GM19372 (cell line): ENCODE measurements around the gene LTBP1.
"Not testable (repeated sequence)": the region's sequence is repeated elsewhere in the genome, so short reads cannot be mapped to it uniquely, and the experiment has no call there.

Source experiments
- ATAC-seq: cut with Tn5 transposase; IDR thresholded peaks from one replicate; pipeline ENCODE4 v1.9.1; 2021; ENCODE audit warnings: mild to moderate bottlenecking, low read depth, moderate library complexity; ENCODE audit not compliant: unreplicated experiment

Gene LTBP1

DNA sequence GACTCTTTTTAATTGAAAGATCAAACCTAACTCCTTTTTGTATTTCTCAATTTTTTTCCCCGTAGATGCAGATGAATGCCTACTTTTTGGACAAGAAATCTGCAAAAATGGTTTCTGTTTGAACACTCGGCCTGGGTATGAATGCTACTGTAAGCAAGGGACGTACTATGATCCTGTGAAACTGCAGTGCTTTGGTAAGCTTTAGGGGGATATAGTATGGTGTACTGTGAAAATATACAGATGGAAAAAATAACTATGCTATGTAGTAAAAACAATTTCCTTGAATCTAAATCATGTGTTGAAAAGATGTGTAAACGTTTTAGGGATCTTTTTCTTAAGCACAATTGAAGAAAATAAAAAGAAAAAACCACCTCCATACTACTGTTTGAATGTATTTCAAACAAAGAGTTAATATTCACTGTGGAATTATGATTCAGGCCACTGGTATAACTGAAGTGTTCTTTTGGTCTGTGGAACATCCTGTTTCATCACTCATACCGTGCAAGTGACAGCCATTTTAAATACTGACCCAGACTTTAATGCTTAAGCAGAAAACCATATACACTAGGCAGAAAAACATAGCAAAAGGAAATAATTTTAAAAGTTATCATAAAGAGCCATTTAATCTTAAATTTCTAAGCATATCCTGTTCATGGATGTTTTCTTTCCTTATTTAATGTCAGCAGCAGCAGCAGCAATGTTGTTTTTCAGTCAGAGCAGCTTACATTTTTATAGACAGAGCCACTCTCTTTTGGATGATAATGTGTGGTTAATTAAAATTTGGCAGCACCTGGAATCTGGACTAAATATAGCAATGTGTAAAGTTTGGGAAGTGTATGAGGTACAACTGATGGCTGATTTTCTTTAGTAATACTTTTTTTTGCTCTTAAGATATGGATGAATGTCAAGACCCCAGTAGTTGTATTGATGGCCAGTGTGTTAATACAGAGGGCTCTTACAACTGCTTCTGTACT lies 416.9 kb downstream of the LTBP1 start:
- no peak for ATAC-seq

DNA sequence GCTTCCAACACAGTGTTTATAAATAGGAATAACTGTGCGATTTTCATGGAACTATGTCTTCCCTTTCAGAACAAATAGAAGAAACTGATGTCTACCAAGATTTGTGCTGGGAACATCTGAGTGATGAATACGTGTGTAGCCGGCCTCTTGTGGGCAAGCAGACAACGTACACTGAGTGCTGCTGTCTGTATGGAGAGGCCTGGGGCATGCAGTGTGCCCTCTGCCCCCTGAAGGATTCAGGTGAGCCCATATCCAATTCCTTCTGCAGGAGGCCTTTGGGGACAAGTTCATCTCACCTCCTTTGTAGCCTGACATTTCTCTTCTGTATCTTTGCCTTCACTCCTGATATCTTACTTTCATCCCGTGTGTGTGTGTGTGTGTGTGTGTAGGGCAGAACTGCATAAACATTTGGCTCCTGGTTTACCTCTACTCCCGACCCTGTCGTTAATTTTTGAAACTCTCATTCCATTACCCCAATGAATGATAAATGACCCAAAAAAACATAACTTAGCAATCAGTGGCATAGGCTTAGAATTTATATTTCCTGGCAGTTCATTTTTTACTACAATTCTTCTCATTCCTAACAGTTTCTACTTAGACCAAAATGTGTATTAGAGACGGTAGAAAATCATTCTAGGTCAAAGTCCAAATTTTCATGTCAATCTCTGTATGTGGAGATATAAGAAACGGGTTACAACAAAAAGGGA lies 418.7 kb downstream of the LTBP1 start:
- ATAC-seq: no peak

DNA sequence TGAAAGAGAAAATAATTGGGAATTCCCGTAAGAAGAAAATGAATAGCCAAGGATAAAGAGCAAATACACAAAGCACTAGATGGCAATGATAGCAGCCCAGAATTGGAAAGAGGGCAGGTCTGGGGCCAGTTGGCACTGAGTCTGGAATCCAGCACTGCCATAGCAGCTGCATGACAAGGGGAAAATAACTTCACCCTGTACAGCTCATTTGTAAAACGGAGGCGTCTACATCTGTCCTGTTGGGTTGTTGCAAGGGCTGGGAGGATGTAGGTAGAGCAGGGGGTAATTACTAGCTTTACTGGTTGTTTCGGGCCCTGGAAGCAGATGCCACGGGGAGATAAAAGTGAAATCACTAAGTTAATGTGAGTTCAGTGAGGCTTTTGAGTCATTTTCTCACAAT lies 419.7 kb downstream of the LTBP1 start:
- ATAC-seq: no peak

DNA sequence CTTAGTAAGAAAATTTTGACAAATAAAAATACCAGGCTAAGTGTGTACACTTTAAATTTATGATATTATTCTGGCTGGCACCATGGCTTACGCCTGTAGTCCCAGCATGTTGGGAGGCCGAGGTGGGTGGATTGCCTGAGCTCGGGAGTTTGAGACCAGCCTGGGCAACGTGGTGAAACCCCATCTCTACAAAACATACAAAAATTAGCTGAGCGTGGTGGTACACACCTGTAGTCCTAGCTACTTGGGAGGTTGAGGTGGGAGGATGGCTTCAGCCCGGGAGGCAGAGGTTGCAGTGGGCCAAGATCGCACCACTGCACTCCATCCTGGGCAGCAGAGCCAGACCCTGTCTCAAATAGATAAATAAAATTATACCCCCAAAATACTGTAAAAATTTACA lies 421.8 kb downstream of the LTBP1 start:
- not testable (repeated sequence) for ATAC-seq

DNA sequence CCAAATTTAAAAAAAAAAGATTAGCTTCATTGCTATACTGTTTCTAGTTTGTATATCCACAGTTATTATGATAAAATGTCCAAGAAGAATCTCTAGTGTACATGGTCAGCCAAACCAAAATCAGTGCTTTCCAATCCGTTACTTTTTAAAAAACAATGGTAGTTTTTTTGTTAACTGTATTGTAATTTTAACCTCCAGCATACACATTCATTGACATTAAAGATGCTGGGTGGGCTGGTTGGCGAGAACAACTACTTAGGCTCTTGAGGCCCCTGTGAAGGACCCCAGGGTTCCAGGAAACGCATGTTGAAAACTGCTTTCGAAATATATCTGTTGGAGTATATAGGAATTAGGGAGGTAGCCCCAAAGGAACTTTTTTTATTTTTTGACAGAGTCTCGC lies 422.4 kb downstream of the LTBP1 start:
- ATAC-seq: no peak

DNA sequence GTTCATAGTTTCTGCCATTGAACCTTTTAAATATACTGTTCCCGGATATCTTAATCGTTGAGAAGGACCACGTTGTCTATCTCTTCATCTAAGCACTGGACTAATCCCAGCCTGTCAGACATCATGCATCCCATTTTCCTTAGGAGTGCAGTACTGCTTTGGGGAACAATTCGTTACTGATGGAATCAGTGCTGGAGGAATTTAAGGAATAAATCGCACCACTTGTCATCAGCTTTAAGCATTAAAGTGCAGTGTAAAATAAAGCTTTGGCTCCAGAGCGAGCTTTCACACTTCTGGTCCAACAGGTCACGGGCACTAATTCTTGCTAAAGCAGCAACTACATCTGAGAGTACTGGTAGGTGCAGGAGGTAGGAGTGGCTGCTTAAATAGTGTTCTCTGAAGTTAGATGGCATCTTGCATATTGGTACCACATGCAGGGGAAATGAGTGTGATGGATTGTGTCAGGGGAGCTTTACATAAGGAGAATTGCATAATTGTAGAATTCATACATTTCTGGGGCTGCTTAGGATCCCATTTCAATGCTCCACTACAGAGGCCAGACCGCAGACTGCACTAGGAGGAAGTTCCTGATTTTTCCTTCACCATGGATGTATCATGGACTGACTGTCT lies 424.0 kb downstream of the LTBP1 start:
- no peak for ATAC-seq

DNA sequence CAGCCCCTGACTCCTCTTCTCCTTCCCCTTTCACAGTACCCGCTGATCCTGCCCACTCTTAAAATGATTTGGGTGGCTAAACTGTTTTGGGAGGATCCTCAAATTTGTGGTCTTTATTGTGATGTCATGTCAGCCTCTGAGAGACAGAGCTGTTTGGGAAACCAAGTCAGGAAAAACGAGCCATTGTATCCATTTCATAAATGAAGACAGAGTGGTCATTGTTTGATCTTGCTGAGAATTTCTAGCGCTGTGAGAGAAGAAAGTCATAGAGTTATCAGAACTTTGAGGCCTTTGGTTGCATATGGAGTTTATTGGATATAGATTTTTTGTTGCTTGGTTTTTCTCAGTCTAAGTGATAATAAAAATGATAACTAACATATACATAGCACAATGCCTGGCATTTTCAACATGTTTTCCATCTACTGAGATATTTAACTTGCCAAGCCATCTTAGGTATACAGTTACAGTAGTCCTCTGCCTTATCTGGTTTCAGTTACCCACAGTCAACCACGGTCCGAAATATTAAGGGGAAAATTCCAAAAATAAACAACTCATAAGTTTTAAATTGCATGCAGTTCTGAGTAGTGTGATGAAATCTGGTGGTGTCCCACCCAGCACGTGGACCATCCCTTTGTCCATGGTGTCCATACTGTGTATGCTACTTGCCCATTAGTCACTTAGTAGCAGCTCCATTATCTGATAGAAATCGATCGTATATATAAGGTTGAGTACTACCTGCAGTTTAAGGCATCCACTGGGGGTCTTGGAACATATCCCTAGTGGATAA lies 424.7 kb downstream of the LTBP1 start:
- no peak for ATAC-seq

DNA sequence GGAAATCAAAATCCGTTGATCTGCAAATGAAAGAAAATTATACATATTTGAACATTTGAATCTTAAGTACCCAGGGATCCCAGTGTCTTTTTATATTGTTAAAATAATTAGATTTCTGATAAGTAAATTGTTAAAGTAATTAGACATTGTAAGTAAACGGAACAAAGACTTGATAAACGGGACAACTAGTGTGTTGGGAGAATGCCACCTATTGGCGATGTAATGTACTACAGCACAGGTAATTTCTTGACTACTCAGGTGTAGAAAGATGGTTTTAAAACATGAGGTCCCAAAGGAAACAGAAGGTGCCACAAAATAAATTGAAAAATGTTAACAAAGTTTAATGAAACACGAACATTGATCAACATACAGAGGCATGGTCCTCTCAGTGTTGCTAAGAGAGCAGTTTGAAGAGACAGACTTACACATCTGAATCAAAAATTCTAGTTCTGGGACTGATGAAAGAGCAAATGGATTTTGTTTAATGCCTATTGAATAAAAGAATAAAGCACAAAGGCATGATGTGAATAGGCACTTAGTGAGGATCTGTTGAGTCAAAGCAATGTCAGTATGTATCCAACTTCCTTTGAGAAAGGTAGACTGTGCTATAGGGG lies 426.3 kb downstream of the LTBP1 start:
- ATAC-seq: no peak

DNA sequence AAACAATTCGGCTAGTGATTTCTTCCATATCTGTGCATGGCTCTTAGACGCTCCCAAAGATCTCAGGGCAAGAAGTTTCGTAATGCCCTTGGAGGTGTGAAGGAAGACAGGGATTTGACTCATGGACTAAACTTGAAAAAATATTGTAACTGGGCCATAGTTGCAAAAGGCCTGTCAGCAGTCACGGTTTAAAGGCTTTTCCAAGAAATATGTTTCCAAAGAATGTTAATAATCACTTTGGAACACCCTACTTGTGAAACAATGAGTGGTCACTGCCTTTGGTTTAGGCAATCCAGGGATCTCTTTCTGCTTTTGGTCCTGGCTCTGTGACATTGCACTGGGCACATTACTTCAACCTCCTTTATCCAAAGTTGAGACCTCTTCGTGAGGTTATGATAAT lies 427.2 kb downstream of the LTBP1 start:
- ATAC-seq: no peak

DNA sequence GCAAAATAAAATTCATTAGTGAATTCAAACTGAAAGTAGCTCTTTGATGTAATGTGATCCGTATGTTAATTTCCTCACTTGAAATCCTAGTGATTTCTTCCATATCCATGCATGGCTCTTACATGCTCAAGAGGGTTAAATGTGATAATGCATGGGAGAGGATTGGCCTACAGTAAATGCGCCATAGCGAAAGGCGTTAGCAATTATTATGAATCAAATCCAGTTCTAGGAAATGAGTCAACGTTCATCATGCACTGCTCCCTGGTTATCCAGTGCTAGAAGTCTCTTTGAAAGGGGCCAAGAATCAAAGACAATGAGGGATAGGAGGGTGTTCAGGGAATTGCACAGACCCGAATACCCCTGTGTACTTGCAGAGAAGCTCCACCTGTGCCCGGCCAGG lies 428.3 kb downstream of the LTBP1 start:
- ATAC-seq: no peak

DNA sequence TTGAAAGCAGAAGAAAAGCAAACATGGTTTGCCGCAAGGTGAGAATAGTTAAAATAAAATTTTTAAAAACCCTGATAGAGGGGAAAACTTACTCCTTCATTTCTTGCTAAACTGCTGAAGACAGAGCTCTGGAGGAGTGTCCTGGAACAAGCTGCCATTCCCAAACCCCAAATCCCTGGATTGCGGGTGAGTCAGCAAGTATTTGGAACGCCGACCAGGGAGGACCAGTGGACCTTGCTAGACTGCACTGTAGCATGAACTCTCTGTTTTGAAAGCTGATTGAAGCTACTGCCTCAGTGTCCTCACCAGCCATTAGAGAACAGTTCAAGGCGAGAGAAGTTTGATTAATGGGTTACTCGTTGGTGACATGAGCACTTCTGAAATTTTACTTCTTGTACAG lies 430.3 kb downstream of the LTBP1 start:
- no peak for ATAC-seq

DNA sequence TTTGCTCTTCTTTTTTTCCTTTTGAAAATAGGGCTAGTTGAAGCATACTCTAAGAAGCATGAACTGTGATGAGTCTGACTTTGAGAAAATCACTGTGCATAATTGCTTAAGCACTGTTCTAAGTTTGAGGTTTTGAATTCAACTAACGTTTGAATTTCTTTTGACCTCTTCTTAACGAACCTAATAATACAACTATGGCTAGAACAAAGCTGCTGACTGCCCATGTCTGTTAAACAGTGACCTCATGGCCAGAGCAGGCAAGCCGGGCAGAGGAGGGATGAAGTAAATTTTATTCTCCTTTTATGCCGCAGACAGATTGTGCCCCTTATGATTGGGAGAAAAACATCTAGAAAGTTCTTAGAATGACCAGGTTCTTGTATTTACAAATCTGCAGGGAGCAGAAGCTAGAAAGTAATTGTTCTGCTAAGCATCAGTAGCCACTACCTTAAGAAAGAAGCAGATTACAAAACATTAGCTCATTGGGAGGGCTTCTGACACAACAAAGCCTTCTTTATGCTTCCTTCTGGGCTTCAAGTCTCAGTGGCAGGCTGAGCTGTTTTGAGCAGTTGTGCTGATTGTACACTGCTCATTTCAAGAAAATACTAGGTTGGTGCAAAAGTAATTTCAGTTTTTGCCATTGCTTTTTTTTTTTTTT lies 431.9 kb downstream of the LTBP1 start:
- no peak for ATAC-seq

DNA sequence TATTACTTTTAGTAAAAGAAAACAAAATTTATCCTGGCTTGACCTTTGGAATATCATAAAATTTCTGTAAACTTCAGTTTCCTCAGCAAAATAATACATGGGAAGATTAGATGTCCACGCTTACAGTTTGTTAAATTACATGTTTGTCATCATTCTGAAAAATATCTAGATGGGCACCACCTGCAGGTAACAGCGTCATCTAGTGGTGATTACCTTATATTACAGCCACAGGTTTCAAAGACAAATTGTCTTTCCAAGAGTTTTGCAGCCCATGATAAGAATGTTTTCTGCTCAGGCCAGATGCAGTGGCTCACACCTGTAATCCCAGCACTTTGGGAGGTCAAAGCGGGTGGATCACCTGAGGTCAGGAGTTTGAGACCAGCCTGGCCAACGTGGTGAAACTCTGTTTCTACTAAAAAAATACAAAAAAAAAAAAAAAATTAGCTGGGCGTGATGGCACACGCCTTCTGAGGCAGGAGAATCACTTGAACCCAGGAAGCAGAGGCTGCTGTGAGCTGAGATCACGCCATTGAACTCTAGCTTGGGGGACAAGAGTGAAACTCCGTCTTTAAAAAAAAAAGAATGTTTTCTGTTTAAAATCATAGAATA lies 433.4 kb downstream of the LTBP1 start:
- no peak for ATAC-seq

DNA sequence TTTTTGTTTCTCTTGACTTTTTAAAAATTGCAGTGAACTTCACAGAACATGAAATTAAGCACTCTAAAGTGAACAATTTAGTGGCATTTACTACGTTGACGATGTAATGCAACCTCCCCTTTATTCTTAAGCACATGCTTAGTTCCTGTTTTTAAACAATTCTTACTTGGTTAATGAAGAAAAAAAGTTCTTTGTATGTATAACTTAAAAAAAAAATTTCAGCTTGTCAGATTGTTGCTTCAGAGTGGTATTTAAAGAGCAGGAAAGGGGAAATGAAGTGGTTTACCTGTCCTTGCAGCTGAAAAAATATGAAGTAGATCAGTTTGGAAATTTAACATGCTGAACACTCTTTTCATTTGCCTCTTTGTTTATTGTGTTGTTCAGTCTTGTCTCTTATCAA lies 434.0 kb downstream of the LTBP1 start:
- no peak for ATAC-seq

DNA sequence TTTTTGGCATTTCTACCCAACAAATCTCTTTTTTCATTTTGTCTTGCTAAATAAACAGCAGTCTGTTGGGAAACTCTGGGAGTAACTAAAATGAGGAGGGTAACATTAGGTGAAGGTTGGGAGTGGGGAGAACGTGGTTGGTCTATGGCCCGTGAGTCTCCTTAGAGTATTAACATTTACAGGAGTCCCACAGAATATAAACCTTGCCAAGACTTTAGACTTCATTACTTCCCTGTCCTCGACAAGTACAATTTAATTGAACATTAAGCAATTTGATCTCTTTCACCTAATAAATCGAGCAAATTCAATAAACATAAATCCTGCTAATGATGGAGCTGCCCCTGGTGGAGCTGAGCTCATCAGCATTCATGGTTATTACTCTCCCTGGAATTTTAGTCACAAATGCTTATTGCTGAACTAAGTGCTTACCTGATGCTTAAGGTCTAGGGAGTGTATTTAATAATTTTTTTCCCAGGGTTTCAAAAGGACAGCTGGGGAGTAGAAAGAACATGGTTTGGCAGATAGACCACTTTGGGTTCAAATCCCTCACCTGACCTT lies 434.6 kb downstream of the LTBP1 start:
- ATAC-seq: no peak

DNA sequence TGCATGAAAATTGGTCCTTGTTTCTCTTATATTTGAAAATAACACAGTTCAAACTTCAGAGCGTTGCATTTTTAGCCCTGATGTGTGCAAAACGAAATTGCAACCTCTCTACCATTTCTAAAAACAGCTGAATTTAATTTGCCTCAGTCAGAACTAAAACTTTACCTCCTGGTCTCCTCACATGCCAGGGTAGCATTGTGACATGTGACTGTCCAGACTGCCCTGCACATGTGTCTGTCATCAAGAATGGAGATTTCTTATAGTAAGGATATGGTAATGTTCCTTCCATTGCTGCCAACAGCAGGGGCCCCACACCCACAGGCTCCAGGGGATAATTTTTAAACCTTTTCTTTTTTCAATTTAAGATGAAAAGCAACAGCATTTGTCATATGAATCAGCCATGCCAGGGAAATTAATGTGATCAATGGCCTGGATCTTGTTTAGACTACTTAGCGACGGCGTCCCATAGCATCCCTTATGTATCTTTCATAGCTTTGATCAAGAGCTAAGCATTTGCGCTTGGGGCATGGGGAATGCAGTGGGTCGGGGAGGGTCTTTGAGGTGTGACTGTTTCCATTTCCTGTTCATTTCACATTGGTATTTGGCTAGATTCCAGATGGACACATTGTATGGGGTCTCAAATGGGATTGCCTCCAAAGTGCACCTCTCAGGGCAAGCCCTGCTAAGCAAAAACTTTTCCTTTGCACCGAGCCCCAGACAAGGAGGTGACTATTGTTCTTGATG lies 437.3 kb downstream of the LTBP1 start:
- no peak for ATAC-seq

DNA sequence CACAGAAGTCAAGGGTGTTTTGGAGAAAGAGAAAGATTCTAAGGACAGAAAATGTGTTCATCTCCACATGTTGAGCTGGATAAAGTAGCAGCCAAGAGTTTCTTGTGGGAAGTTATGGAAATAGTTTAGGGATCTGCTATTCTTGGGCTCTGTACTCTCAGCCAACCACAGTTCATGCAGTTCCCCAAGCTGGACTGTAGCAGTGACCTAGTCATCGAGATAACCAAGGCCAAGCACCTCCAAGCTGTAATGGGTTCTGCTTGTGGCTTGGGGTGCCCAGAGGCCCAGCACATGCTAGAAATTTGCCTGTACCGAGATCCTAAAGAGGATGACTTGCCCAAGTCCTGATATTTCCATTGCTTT lies 437.8 kb downstream of the LTBP1 start:
- no peak for ATAC-seq

DNA sequence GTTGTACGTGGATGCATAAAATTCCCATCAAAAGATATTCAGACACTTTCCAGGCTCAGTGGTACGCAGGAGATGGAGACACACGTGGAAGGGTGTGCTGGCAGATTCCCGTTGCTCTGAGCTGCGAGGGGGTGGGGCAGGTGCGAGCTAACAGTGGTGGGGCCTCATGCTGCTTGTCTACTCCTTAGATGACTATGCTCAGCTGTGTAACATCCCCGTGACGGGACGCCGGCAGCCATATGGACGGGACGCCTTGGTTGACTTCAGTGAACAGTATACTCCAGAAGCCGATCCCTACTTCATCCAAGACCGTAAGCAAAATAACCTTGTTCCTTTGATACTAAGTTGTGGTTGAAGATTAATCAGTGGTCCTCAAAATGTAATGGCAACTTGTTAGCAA lies 442.2 kb downstream of the LTBP1 start:
- no peak for ATAC-seq
